ENCODE measurements around the gene LPCAT2. TPM values are rescaled to one million over a fixed set of nuclear protein-coding genes. Genes with fewer than 3 reads are reported as not detected.

LPCAT2 gene
- total and polyA plus RNA-seq, 2 of the 13 experiments (the other 11 are each of a cell fraction or from before 2014, with no cell fraction given) = 9.9 to 17.6 TPM

DNA sequence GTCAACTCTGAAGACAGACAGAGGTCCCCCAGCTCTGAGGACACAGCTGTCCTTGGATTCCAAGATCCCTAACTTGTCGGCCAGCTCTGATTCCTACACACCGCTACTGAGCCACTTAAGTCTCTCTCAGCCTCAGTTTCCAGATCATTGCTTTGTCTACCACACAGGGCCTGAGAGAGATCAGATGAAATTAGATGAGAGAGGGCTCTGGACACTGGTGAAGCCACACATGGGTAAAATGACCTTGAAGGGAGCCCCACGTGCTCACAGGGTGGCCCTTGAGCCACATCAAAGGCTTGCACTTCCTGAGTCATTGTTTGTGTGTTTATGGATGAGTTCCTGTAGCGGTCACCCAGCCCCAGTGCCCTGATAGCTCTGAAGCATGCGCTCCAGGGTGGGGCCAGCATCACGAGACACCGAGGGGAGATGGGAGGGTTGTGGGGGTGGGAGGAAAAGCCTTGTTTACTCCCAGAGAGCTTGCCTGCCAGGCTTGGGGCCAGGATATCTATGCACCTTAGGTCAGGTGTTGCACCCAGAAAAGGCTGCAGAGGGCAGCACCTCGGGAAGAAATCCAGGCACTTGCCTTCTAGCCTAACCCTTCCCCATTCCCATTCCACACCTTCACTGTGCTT, 114.2 kb downstream of the LPCAT2 start (continued):
- TF ChIP-seq, protein P1, sequence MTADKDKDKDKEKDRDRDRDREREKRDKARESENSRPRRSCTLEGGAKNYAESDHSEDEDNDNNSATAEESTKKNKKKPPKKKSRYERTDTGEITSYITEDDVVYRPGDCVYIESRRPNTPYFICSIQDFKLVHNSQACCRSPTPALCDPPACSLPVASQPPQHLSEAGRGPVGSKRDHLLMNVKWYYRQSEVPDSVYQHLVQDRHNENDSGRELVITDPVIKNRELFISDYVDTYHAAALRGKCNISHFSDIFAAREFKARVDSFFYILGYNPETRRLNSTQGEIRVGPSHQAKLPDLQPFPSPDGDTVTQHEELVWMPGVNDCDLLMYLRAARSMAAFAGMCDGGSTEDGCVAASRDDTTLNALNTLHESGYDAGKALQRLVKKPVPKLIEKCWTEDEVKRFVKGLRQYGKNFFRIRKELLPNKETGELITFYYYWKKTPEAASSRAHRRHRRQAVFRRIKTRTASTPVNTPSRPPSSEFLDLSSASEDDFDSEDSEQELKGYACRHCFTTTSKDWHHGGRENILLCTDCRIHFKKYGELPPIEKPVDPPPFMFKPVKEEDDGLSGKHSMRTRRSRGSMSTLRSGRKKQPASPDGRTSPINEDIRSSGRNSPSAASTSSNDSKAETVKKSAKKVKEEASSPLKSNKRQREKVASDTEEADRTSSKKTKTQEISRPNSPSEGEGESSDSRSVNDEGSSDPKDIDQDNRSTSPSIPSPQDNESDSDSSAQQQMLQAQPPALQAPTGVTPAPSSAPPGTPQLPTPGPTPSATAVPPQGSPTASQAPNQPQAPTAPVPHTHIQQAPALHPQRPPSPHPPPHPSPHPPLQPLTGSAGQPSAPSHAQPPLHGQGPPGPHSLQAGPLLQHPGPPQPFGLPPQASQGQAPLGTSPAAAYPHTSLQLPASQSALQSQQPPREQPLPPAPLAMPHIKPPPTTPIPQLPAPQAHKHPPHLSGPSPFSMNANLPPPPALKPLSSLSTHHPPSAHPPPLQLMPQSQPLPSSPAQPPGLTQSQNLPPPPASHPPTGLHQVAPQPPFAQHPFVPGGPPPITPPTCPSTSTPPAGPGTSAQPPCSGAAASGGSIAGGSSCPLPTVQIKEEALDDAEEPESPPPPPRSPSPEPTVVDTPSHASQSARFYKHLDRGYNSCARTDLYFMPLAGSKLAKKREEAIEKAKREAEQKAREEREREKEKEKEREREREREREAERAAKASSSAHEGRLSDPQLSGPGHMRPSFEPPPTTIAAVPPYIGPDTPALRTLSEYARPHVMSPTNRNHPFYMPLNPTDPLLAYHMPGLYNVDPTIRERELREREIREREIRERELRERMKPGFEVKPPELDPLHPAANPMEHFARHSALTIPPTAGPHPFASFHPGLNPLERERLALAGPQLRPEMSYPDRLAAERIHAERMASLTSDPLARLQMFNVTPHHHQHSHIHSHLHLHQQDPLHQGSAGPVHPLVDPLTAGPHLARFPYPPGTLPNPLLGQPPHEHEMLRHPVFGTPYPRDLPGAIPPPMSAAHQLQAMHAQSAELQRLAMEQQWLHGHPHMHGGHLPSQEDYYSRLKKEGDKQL (CRISPR knock-in tag; IDR thresholded peaks at IDR 0.05; ENCODE audit: low read depth) = peak; percentile 96
- TF ChIP-seq ATF7-NPFF (CRISPR knock-in tag; IDR thresholded peaks at IDR 0.05; ENCODE audit: low read depth) (0 out of 2 replicates have a peak, but pooled peaks have one; percentile 28), U2AF1 (optimal IDR thresholded peaks at IDR 0.05; ENCODE audit: low read depth, low read length) (peak; percentile 91), EED (CRISPR knock-in tag; IDR thresholded peaks at IDR 0.05) (peak; percentile 94), ZNF556 (CRISPR knock-in tag; IDR thresholded peaks at IDR 0.05; ENCODE audit: borderline replicate concordance) (peak; percentile 90), ATAD3A (CRISPR knock-in tag; IDR thresholded peaks at IDR 0.05) (no peak), NFE2L2 (IDR thresholded peaks at IDR 0.05; ENCODE audit: low read length) (peak; percentile 89), ZFP41 (CRISPR knock-in tag; IDR thresholded peaks at IDR 0.05; ENCODE audit: borderline replicate concordance) (0 out of 2 replicates have a peak, but pooled peaks have one; percentile 74), CBX5 (CRISPR knock-in tag; IDR thresholded peaks at IDR 0.05; ENCODE audit: borderline replicate concordance) (peak; percentile 99), CHD2 (IDR thresholded peaks at IDR 0.05; ENCODE audit: low read depth, low read length) (peak; percentile 46; the same call in 1 of the 2 replicates)
- TF ChIP-seq, protein P2, sequence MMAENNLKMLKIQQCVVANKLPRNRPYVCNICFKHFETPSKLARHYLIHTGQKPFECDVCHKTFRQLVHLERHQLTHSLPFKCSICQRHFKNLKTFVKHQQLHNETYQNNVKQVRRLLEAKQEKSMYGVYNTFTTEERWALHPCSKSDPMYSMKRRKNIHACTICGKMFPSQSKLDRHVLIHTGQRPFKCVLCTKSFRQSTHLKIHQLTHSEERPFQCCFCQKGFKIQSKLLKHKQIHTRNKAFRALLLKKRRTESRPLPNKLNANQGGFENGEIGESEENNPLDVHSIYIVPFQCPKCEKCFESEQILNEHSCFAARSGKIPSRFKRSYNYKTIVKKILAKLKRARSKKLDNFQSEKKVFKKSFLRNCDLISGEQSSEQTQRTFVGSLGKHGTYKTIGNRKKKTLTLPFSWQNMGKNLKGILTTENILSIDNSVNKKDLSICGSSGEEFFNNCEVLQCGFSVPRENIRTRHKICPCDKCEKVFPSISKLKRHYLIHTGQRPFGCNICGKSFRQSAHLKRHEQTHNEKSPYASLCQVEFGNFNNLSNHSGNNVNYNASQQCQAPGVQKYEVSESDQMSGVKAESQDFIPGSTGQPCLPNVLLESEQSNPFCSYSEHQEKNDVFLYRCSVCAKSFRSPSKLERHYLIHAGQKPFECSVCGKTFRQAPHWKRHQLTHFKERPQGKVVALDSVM (CRISPR knock-in tag; IDR thresholded peaks at IDR 0.05) = peak; percentile 67
- TF ChIP-seq, protein P3, sequence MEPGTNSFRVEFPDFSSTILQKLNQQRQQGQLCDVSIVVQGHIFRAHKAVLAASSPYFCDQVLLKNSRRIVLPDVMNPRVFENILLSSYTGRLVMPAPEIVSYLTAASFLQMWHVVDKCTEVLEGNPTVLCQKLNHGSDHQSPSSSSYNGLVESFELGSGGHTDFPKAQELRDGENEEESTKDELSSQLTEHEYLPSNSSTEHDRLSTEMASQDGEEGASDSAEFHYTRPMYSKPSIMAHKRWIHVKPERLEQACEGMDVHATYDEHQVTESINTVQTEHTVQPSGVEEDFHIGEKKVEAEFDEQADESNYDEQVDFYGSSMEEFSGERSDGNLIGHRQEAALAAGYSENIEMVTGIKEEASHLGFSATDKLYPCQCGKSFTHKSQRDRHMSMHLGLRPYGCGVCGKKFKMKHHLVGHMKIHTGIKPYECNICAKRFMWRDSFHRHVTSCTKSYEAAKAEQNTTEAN (CRISPR knock-in tag; conservative IDR thresholded peaks at IDR 0.05) = peak; percentile 89
- TF ChIP-seq, protein P4, sequence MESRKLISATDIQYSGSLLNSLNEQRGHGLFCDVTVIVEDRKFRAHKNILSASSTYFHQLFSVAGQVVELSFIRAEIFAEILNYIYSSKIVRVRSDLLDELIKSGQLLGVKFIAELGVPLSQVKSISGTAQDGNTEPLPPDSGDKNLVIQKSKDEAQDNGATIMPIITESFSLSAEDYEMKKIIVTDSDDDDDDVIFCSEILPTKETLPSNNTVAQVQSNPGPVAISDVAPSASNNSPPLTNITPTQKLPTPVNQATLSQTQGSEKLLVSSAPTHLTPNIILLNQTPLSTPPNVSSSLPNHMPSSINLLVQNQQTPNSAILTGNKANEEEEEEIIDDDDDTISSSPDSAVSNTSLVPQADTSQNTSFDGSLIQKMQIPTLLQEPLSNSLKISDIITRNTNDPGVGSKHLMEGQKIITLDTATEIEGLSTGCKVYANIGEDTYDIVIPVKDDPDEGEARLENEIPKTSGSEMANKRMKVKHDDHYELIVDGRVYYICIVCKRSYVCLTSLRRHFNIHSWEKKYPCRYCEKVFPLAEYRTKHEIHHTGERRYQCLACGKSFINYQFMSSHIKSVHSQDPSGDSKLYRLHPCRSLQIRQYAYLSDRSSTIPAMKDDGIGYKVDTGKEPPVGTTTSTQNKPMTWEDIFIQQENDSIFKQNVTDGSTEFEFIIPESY (CRISPR knock-in tag; IDR thresholded peaks at IDR 0.05) = peak; percentile 82
- TF ChIP-seq, protein P5, sequence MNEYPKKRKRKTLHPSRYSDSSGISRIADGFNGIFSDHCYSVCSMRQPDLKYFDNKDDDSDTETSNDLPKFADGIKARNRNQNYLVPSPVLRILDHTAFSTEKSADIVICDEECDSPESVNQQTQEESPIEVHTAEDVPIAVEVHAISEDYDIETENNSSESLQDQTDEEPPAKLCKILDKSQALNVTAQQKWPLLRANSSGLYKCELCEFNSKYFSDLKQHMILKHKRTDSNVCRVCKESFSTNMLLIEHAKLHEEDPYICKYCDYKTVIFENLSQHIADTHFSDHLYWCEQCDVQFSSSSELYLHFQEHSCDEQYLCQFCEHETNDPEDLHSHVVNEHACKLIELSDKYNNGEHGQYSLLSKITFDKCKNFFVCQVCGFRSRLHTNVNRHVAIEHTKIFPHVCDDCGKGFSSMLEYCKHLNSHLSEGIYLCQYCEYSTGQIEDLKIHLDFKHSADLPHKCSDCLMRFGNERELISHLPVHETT (CRISPR knock-in tag; conservative IDR thresholded peaks at IDR 0.05) = peak; percentile 82; the same call in 1 of the 2 replicates
- TF ChIP-seq, protein P6, sequence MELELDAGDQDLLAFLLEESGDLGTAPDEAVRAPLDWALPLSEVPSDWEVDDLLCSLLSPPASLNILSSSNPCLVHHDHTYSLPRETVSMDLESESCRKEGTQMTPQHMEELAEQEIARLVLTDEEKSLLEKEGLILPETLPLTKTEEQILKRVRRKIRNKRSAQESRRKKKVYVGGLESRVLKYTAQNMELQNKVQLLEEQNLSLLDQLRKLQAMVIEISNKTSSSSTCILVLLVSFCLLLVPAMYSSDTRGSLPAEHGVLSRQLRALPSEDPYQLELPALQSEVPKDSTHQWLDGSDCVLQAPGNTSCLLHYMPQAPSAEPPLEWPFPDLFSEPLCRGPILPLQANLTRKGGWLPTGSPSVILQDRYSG (CRISPR knock-in tag; IDR thresholded peaks at IDR 0.05) = peak; percentile 81; the same call in 1 of the 2 replicates

All from HepG2 (cell line).